Activated CD4-positive, alpha-beta T cell treated with anti-CD3 and anti-CD28 coated beads for 48 hours (primary cell): ENCODE data around the gene SH2B3.
A peak's percentile ranks its signal among the peaks of the same experiment; 100 is the strongest.
"Not testable (repeated sequence)": the region's sequence is repeated elsewhere in the genome, so short reads cannot be mapped to it uniquely, and the experiment has no call there.

Experiments
- DNase-seq: peaks from one replicate; pipeline ENCODE4 v3.0.0-alpha.2; 2020

The SH2B3 gene

DNA sequence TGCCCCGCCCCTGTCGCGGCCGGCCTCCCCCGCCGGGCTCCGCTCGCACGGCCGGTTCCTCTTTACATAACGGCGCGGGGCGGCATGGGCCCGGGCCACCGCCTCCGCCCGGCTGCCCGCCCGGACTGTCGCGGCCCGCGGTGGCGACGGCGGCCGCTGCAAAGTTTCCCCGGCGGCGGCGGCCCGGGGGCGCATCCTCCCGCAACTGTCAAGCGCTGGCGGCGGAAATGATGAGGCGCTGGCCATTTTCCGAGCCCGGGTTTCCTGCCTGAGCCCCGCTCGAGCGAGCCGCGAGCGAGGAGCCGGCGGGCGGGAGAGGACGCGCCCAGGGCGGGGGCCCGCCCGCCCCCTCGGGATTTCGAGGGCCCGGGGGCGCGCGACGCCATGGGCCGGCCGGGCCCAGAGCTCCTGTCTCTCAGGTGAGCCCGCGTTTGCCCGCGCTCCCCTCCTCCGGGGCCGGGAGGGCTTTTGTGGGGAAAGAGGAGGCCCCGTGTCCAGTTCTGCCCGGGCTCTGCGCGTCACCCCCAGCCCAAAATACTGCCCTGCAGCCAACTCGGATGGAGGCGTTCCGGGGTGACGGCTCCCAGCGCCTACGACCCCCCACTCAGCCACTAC, at the start of gene SH2B3:
Gene SH2B3 (plus strand): TSS at position 65 of the 615 bp plus-strand sequence. CDS start 12,223 bp downstream, outside the sequence.
- DNase-seq = peak; percentile 84

GRCh38 chr12:111359231-111359913, 46.4 kb upstream of the SH2B3 start:
- peak; percentile 76 for DNase-seq

- no peak for DNase-seq
Measured at GRCh38 chr12:111359914-111360276, 45.8 kb upstream of the SH2B3 start.

DNA sequence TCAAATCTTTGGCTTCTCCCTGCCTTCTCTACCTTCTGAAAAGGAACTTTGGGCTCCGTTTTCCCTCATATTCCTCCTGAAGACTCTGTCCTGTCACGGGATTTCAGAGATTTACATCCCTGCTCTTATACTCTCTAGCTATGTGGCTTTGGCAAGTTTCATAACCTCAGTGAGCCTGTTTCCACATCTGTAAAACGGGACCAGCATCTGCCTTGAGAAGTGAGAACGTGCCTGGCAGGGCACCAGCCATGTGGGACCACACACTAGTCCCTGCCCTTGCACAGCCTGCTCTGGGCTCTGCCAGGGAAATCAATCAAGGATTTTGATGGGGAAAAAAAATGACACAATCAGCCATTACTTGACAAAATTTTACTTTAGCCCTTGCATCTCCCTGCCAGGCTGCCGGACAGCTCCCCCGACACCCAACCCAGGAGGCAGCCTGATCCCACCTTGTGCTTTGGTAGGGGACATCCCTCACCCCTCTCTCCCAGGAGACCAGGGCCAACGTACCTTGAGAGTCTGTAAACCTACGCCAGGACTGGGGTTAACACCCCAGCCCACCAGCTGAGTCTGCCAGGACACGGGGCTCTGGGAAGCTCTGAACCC, 45.3 kb upstream of the SH2B3 start:
- no peak for DNase-seq

- no peak for DNase-seq
Measured at GRCh38 chr12:111361073-111361716, 44.5 kb upstream of the SH2B3 start.

- no peak for DNase-seq
Measured at GRCh38 chr12:111361717-111362576, 43.8 kb upstream of the SH2B3 start.

DNA sequence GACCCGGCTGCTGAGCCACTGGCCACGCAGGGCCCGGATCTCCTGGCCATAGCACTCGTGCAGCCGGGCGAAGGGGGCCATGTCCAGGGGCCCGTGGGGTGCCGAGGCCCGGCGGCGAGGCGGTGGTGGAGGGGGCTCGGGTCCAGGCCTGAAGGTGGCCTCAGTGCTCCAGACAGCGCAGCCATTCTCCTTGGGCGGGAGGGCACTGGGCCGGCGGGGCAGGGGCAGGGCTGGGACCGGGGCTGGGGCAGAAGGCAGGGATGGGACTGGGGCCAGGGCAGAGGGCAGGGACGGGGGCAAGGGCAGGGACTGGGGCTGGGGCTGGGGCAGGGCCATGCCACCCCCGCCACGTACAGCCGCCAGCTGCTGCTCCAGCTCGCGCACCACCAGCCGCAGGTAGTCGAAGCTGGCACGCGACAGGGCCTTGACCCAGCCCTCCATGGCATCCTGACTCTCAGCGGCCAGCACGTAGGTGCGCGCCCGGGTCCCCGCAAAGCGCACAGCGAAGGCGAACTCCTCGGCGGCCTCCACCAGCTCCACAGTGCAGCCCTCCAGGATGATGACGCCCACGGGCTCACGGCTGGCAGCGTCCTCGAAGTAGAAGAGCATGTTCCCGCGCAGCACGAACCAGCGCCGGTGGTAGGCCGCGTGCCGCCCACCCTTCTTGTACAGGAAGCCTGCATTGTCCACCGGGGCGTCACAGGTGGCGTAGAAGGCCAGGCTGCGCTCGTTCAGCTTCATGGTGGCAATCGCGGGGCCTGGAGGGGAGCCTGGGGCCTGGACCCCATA, 42.8 kb upstream of the SH2B3 start:
- no peak for DNase-seq

GRCh38 chr12:111363578-111363977, 42.1 kb upstream of the SH2B3 start:
- DNase-seq = no peak

- no peak for DNase-seq
Measured at GRCh38 chr12:111366075-111366474, 39.6 kb upstream of the SH2B3 start.

- no peak for DNase-seq
Measured at GRCh38 chr12:111366583-111366982, 39.1 kb upstream of the SH2B3 start.

DNA sequence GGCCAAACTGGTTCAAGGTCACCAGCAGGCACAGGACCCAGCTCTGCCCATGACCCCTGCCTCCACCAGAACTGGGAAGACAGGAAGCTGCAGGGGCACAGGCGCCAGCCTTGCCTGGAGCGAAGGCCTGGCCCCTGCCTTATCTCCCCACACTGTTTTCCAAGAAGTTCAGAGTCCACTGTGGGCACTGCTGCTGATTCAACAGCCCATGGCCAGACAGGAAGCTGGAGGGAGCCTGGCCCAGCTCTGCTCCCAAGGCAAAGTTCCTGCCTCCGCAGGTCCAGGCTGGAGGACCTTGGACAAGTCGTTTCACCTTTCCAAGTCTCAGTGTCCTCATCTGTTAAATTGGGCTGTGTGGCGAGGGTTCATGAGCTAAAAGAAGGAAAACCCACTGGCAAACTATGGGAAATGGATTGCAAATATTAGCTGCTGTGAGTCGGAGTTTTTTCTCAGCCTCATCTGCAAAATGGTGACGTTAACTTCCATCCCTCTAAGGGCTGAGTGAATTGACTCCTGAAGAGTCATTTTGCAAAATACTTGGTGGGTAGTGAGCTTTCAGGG, 38.0 kb upstream of the SH2B3 start:
- no peak for DNase-seq

- DNase-seq = peak; percentile 6
Measured at GRCh38 chr12:111368291-111368787, 37.4 kb upstream of the SH2B3 start.

DNA sequence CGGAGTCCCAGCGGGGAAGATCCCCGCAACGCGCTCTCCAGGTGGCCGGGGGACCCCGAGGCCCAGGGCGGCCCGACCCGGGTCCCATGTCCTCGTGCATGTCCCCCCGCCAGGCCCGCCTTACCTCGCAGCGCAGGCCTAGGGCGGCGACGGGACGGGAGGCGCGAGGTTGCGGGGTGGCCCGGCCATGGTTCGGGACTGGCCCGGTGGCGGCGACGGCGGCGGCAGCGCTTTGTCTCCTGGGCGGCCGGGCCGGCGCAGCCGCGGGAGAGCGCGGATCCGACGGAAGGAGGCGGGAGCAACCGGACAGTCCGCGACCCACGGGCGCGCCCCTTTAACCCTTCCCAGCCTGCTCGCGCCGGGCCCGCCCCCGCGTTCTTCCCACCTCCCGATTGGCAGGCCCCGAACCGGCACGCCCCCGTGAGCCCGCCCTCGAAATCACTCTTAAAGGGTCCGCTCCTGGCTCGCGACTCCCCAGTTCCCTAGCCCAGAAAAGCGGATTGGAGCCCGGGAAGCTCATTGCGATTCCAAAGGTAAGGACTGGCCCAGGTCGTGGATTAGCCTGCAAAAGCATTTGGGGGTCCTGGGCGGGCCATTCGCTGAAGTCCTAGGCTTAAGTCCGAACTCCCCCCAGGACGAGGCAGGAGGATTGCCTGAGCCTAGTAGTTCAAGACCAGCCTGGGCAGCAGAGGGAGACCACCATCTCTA, 36.8 kb upstream of the SH2B3 start, which contains the start of gene PHETA1:
Gene PHETA1 (minus strand): TSS at position 308 of the 708 bp plus-strand sequence. CDS start 5,668 bp downstream, outside the sequence.
- DNase-seq = peak; percentile 87

DNA sequence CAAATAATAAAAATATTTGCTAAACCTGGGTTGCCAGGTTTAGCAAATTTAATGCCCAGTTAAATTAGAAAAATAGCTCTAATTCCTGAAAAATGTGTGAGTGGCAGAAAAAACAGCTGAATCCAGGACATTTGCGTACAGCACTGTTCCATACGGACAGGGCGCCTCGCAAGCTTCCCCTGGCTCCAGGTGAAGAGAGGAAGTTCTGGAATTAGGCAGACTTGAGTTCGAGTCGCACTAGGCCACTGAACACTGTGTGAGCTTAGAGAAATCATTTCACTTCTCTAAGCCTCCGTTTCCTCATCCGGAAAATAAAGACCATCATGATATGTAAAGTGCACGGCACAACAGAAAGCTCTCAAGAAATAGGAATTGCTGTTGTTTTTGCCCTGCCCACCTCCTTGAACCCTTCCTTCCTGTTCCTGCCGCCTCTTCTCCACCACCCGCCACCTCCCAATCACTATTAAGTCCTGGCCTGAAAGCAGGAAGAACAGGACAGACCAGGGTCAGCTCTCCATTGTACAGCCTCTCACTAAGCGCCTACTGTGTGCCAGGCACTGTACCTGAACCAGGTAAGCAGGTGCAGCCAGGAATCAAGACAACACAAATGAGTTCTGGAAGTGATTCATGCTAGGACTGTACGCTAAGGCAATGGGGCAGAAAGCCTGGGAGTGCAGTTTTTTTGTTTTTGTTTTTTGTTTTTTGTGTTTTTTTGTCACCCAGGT, 36.1 kb upstream of the SH2B3 start:
- no peak for DNase-seq

- DNase-seq = not testable (repeated sequence)
Measured at GRCh38 chr12:111373231-111373630, 32.5 kb upstream of the SH2B3 start.

- peak; percentile 40 for DNase-seq
Measured at GRCh38 chr12:111377440-111377839, 28.3 kb upstream of the SH2B3 start.

- DNase-seq = no peak
Measured at GRCh38 chr12:111379942-111380554, 25.7 kb upstream of the SH2B3 start.

DNA sequence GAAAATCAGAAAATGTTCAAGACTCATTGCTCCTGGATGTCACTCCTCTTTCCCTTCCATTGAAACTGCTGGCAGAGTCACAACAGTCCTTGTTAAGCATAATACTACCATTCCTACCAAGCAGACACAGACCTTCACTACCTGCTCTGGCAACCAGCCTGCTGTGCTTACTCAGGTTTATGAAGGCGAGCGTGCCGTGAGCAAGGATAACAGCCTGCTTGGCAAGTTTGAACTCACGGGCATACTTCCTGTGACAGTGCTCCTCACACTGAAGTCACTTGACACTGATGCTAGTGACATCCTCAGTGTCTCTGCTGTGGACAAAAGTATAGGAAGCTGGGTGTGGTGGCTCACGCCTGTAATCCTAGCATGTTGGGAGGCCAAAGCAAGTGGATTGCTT, 21.1 kb upstream of the SH2B3 start:
- DNase-seq = no peak

DNA sequence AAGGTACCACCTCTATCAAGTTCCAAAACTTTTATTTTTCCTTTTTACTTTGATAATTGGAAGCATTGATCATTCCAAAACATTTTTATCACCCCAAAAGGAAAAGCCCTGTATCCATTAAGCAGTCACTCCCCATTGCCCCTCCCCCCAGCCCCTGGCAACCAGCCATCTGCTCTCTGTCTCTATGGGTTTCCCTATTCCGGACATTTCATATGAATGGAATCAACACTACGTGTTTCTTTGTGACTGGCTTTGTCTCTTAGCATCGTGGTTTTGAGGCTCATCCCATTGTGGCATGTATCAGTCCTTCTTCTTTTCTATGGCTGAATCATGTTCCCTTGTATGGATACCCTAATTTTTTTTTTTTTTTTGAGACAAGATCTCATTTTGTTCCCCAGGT, 18.8 kb upstream of the SH2B3 start:
- no peak for DNase-seq
